Activated CD4-positive, alpha-beta memory T cell treated with anti-CD3 and anti-CD28 coated beads, Interleukin-2, amount 10 ng/mL, durations not matched to agents 7 days and 5 days (primary cell): ENCODE data around the gene ARMC7. TPM values are rescaled to one million over a fixed set of nuclear protein-coding genes. Genes with fewer than 3 reads are reported as not detected.

Experiments
- CTCF ChIA-PET: fragments of 350-600 bp; sonication (Branson Sonifier 250); formaldehyde crosslinking; loops from one replicate; lab custom pipeline; 2021; ENCODE audit warnings: antibody characterized with exemption, inconsistent platforms; lab: Charles Lee
- POLR2A ChIA-PET: fragments of 350-600 bp; sonication (Branson Sonifier 250); formaldehyde crosslinking; loops from one replicate; lab custom pipeline; 2021; ENCODE audit warnings: antibody characterized with exemption; lab: Charles Lee
- DNase-seq: peaks from one replicate; pipeline ENCODE4 v3.0.0-alpha.2; 2020
- H3K27ac Mint-ChIP-seq: one replicate; pipeline ENCODE4 v1.8.0; 2021; ENCODE audit warnings: mild to moderate bottlenecking, mixed read lengths
- H3K27me3 Mint-ChIP-seq: one replicate; pipeline ENCODE4 v1.8.0; 2021; ENCODE audit warnings: mixed read lengths
- H3K36me3 Mint-ChIP-seq: one replicate; pipeline ENCODE4 v1.8.0; 2021; ENCODE audit warnings: low read depth, mixed read lengths
- H3K4me1 Mint-ChIP-seq: one replicate; pipeline ENCODE4 v1.8.0; 2021; ENCODE audit warnings: mixed read lengths
- H3K4me3 Mint-ChIP-seq: one replicate; pipeline ENCODE4 v1.8.0; 2021; ENCODE audit warnings: mild to moderate bottlenecking, mixed read lengths
- H3K9me3 Mint-ChIP-seq: one replicate; pipeline ENCODE4 v1.8.0; 2021; ENCODE audit warnings: mixed read lengths
- total RNA-seq, 2 experiments: library from RNA; stranded (reverse); gene quantifications; one replicate each; pipeline ENCODE4 v1.2.3, GENCODE V29; 2021

The ARMC7 gene
- total RNA-seq, 2 experiments from 2014 or later: 17.1 to 17.9 TPM

GRCh38 chr17:75173526-75173925 is 63.8 kb downstream of the ARMC7 start:
- ChIA-PET POLR2A (interaction anchor here (0.6 to 3.8 kb wide), 6 partner anchors 10 to 64 kb away, joined by 3 to 25 read pairs (median 5); partner anchors contain the start of genes ARMC7, JPT1 and SUMO2), CTCF (interaction anchor here (0.7 to 7.5 kb wide), 7 partner anchors 14 to 63 kb away, joined by 3 to 119 read pairs (median 8); partner anchors contain the start of gene ARMC7)
- H3K9me3 Mint-ChIP-seq: no peaks in the 10 kb centered on the region
- no peak overlapping the region for H3K4me3 Mint-ChIP-seq
- DNase-seq: no peak
- H3K27me3 Mint-ChIP-seq: no peaks in the 10 kb centered on the region
- peaks cover 32% of the 10 kb centered on the region for H3K4me1 Mint-ChIP-seq
- H3K36me3 Mint-ChIP-seq: peaks cover 50% of the 10 kb centered on the region
- H3K27ac Mint-ChIP-seq: no peak overlapping the region

- ChIA-PET POLR2A (interaction anchor here (1.2 to 3.8 kb wide), 5 partner anchors 8 to 61 kb away, joined by 3 to 25 read pairs (median 7); partner anchors contain the start of genes JPT1 and SUMO2), CTCF (interaction anchor here (5.7 to 7.5 kb wide), 2 partner anchors 27 to 59 kb away, joined by 52 to 119 read pairs; no protein-coding TSS in a partner anchor)
- H3K27me3 Mint-ChIP-seq: no peaks in the 10 kb centered on the region
- peaks cover 64% of the 10 kb centered on the region for H3K36me3 Mint-ChIP-seq
- no peak for DNase-seq
- H3K4me1 Mint-ChIP-seq: peaks cover 44% of the 10 kb centered on the region
- no peaks in the 10 kb centered on the region for H3K9me3 Mint-ChIP-seq
- no peak overlapping the region for H3K4me3 Mint-ChIP-seq
- no peak overlapping the region for H3K27ac Mint-ChIP-seq
Measured at GRCh38 chr17:75174996-75175395, 65.2 kb downstream of the ARMC7 start.

GRCh38 chr17:75176625-75177024 is 66.9 kb downstream of the ARMC7 start:
- no peaks in the 10 kb centered on the region for H3K27me3 Mint-ChIP-seq
- DNase-seq: no peak
- ChIA-PET CTCF (interaction anchor here (0.6 to 2.2 kb wide), 8 partner anchors 9 to 126 kb away, joined by 3 to 10 read pairs (median 3); partner anchors contain the start of gene NUP85), POLR2A (interaction anchor here (0.9 to 3.8 kb wide), 5 partner anchors 13 to 63 kb away, joined by 3 to 25 read pairs (median 6); partner anchors contain the start of gene JPT1)
- peaks cover 51% of the 10 kb centered on the region for H3K4me1 Mint-ChIP-seq
- no peak overlapping the region for H3K4me3 Mint-ChIP-seq
- H3K9me3 Mint-ChIP-seq: no peaks in the 10 kb centered on the region
- H3K36me3 Mint-ChIP-seq: peaks cover 76% of the 10 kb centered on the region
- no peak overlapping the region for H3K27ac Mint-ChIP-seq

- DNase-seq: no peak
- no peak overlapping the region for H3K4me3 Mint-ChIP-seq
- CTCF ChIA-PET: no interaction called here
- peaks cover 46% of the 10 kb centered on the region for H3K4me1 Mint-ChIP-seq
- no peak overlapping the region for H3K27ac Mint-ChIP-seq
- H3K36me3 Mint-ChIP-seq: peaks cover 65% of the 10 kb centered on the region
- no peaks in the 10 kb centered on the region for H3K27me3 Mint-ChIP-seq
- no peaks in the 10 kb centered on the region for H3K9me3 Mint-ChIP-seq
- POLR2A ChIA-PET: interaction anchor here (1.3 kb wide), 1 partner anchor 24 kb away, joined by 4 read pairs; no protein-coding TSS in a partner anchor
Measured at GRCh38 chr17:75178453-75178852, 68.7 kb downstream of the ARMC7 start.

Other genes starting within 250 kb of the ARMC7 start
- 10 to 100 TPM; 22.9 to 24.0 TPM for gene FDXR, start 237.0 kb upstream of the ARMC7 start, total RNA-seq
- not detected for gene FADS6, start 216.3 kb upstream of the ARMC7 start, total RNA-seq
- not detected for gene USH1G, start 186.7 kb upstream of the ARMC7 start, total RNA-seq
- not detected for gene OTOP2, start 185.7 kb upstream of the ARMC7 start, total RNA-seq
- not detected for gene OTOP3, start 174.1 kb upstream of the ARMC7 start, total RNA-seq
- 1 to 10 TPM in 1 of 2 experiments, under 1 TPM in 1; 0.38 to 1.4 TPM for gene HID1, start 137.2 kb upstream of the ARMC7 start, total RNA-seq
- gene CDR2L, start 122.3 kb upstream of the ARMC7 start, total RNA-seq: under 1 TPM; 0.50 to 0.63 TPM
- gene MRPL58, start 97.3 kb upstream of the ARMC7 start, total RNA-seq: 10 to 100 TPM; 45.4 to 49.6 TPM
- gene ATP5PD, start 63.0 kb upstream of the ARMC7 start, total RNA-seq: 100 to 1,000 TPM; 242 TPM
- gene KCTD2, start 62.7 kb upstream of the ARMC7 start, total RNA-seq: 10 to 100 TPM; 24.2 to 24.9 TPM
- gene SLC16A5, start 22.0 kb upstream of the ARMC7 start, total RNA-seq: 10 to 100 TPM; 10.4 TPM
- 10 to 100 TPM; 68.2 to 69.4 TPM for gene NT5C, start 21.8 kb downstream of the ARMC7 start, total RNA-seq
- gene JPT1, start 44.5 kb downstream of the ARMC7 start, total RNA-seq: 100 to 1,000 TPM; 305 to 329 TPM
- 100 to 1,000 TPM; 548 to 559 TPM for gene SUMO2, start 73.0 kb downstream of the ARMC7 start, total RNA-seq
- gene NUP85, start 95.7 kb downstream of the ARMC7 start, total RNA-seq: 100 to 1,000 TPM; 109 to 116 TPM
- 10 to 100 TPM; 73.4 to 79.4 TPM for gene GGA3, start 151.6 kb downstream of the ARMC7 start, total RNA-seq
- 10 to 100 TPM; 39.7 to 40.0 TPM for gene MRPS7, start 151.9 kb downstream of the ARMC7 start, total RNA-seq
- 10 to 100 TPM; 54.8 to 60.3 TPM for gene MIF4GD, start 161.3 kb downstream of the ARMC7 start, total RNA-seq
- 10 to 100 TPM; 24.3 to 27.9 TPM for gene SLC25A19, start 179.5 kb downstream of the ARMC7 start, total RNA-seq